ENCODE measurements around the gene BEST1. TPM values are rescaled to one million over a fixed set of nuclear protein-coding genes. Genes with fewer than 3 reads are reported as not detected.

The BEST1 gene
- total and polyA plus RNA-seq, 2 of the 13 experiments (the other 11 are each of a cell fraction or from before 2014, with no cell fraction given) = 0.09 to 0.65 TPM

- intact Hi-C loops (cut with micrococcal nuclease; ENCODE audit: unreplicated experiment) (no loop called here), in situ Hi-C loops (cut with HindIII; ENCODE audit: extremely low pct_ligation_motif_present, low pct_unique_long_range_greater_than_20kb) (loop anchor here (5.0 kb wide), 1 partner anchor 33 kb away; no protein-coding TSS in a partner anchor)
- H3K9ac ChIP-seq (ENCODE audit: insufficient read depth, low read depth, low read length) = no peak overlapping the region
- ATAC-seq (no peak), DNase-seq (ENCODE audit: low spot score) (no peak), FAIRE-seq (no peak)
- peaks cover 5 to 19% of the 10 kb centered on the region in 2 experiments; a peak in 4 of 5 replicates for H3K36me3 ChIP-seq (replicated peaks in 1 of 2; ENCODE audit: control insufficient read depth in 1 of 2, insufficient read depth in 2 of 2, low read length in 2 of 2)
- no peaks in the 10 kb centered on the region; a peak in 1 of 5 replicates for H3K27me3 ChIP-seq (ENCODE audit: control insufficient read depth in 1 of 2, insufficient read depth in 2 of 2, low read length in 2 of 2)
- peak overlapping the region; percentile 87; the same call in 1 of the 2 replicates for H3K4me2 ChIP-seq (ENCODE audit: low read depth, low read length)
- H4K20me1 ChIP-seq (ENCODE audit: insufficient read depth, low read length) = peaks cover 28% of the 10 kb centered on the region
- POLR2A ChIA-PET = interaction anchor here (0.7 to 9.7 kb wide), 12 partner anchors 11 to 154 kb away, joined by 3 to 323 read pairs (median 20); partner anchors contain the start of genes BEST1 and FADS1
- TF ChIP-seq ATF2 (CRISPR knock-in tag; IDR thresholded peaks at IDR 0.05) (no peak), ZNF770 (CRISPR knock-in tag; IDR thresholded peaks at IDR 0.05) (0 out of 2 replicates have a peak, but pooled peaks have one; percentile 23)
- peaks cover 43% of the 10 kb centered on the region for H3K79me2 ChIP-seq (ENCODE audit: insufficient read depth, low read length)
- WGBS (ENCODE audit: low lambda C conversion rate) = 93% methylated on average over 7 of the region's 7 CpGs
- H2AFZ ChIP-seq (ENCODE audit: low read length) = no peak overlapping the region
- no peaks in the 10 kb centered on the region for H3K9me3 ChIP-seq (ENCODE audit: low read length)
- no peak overlapping the region for H3K27ac ChIP-seq (ENCODE audit: extremely low read length, insufficient read depth, low read length)
- CTCF ChIA-PET (ENCODE audit: low intra/inter-chr PET ratio, low total read pairs) = no interaction called here
- no TSS peak for BruUV-seq (replicated peaks)
- H3K4me1 ChIP-seq (ENCODE audit: insufficient read depth, low read length) = peaks cover 71% of the 10 kb centered on the region
- H3K4me3 ChIP-seq (replicated peaks in 1 of 3; ENCODE audit: insufficient read depth in 1 of 3, low read depth in 2 of 3, low read length in 3 of 3) = no peak overlapping the region
Observed at GRCh38 chr11:61969391-61969758, 19.2 kb downstream of the BEST1 start.
